HFFc6 (cell line): Measurements from ENCODE around the gene PARD3B. TPM values are rescaled to one million over a fixed set of nuclear protein-coding genes. Genes with fewer than 3 reads are reported as not detected.
A peak's percentile ranks its signal among the peaks of the same experiment; 100 is the strongest.

ENCODE experiments used
- DNase-seq: peaks from one replicate; pipeline ENCODE4 v3.0.0-alpha.2; 2018
- H3K27ac Mint-ChIP-seq: 2 replicates; pipeline ENCODE4 v1.8.0; 2020; ENCODE audit warnings: mild to moderate bottlenecking, mixed read lengths
- H3K27me3 Mint-ChIP-seq: 2 replicates; pipeline ENCODE4 v1.8.0; 2021; ENCODE audit warnings: mild to moderate bottlenecking, moderate library complexity, mixed read lengths; ENCODE audit not compliant: insufficient read depth
- H3K36me3 Mint-ChIP-seq: 2 replicates; pipeline ENCODE4 v1.8.0; 2021; ENCODE audit warnings: low read depth, mixed read lengths
- H3K4me1 Mint-ChIP-seq: 2 replicates; pipeline ENCODE4 v1.8.0; 2020; ENCODE audit warnings: low read depth, mixed read lengths
- H3K4me3 Mint-ChIP-seq: 2 replicates; pipeline ENCODE4 v1.8.0; 2020; ENCODE audit warnings: mild to moderate bottlenecking, moderate library complexity, mixed read lengths
- H3K9me3 Mint-ChIP-seq: 2 replicates; pipeline ENCODE4 v1.8.0; 2020; ENCODE audit warnings: mild to moderate bottlenecking, mixed read lengths
- CTCF ChIP-seq: fragments of 200-600 bp; sonication (generic); IDR thresholded peaks from 2 replicates; pipeline ENCODE4 v1.5.0; 2021; ENCODE audit warnings: antibody characterized with exemption, mild to moderate bottlenecking
- total RNA-seq, 6 experiments: library from RNA; stranded (reverse); fragmentation: NEBNext Ultra II Directional; extraction: Animal tissue kit (Norgen Biotek cat#: 25700); gene quantifications; 2 replicates in 1 of 6; 3 replicates in 5 of 6; pipeline ENCODE4 v1.2.3, GENCODE V29; 2021

PARD3B gene
- total RNA-seq, 6 experiments from 2014 or later = 14.0 to 22.4 (median 15.3) TPM

GRCh38 chr2:204871231-204871953 is 326.1 kb downstream of the PARD3B start:
- TF ChIP-seq CTCF = peak; percentile 69
- Mint-ChIP-seq H3K36me3 (no peaks in the 10 kb centered on the region), H3K9me3 (no peaks in the 10 kb centered on the region), H3K27ac (peak overlapping the region; percentile 46; the same call in 1 of the 2 replicates), H3K27me3 (no peaks in the 10 kb centered on the region), H3K4me1 (peaks cover 29% of the 10 kb centered on the region), H3K4me3 (no peak overlapping the region)
- peak; percentile 46 for DNase-seq

- no peaks in the 10 kb centered on the region for H3K36me3 Mint-ChIP-seq
- no peak for TF ChIP-seq CTCF
- DNase-seq = no peak
- H3K9me3 Mint-ChIP-seq = no peaks in the 10 kb centered on the region
- no peak overlapping the region for H3K4me3 Mint-ChIP-seq
- H3K27ac Mint-ChIP-seq = no peak overlapping the region
- H3K4me1 Mint-ChIP-seq = peaks cover 18% of the 10 kb centered on the region
- H3K27me3 Mint-ChIP-seq = no peaks in the 10 kb centered on the region
Observed at GRCh38 chr2:204876311-204876710, 331.0 kb downstream of the PARD3B start.

- TF ChIP-seq CTCF = no peak
- no peak overlapping the region for H3K27ac Mint-ChIP-seq
- no peaks in the 10 kb centered on the region for H3K27me3 Mint-ChIP-seq
- peaks cover 12% of the 10 kb centered on the region for H3K4me1 Mint-ChIP-seq
- no peaks in the 10 kb centered on the region for H3K36me3 Mint-ChIP-seq
- no peak for DNase-seq
- H3K4me3 Mint-ChIP-seq = no peak overlapping the region
- no peaks in the 10 kb centered on the region for H3K9me3 Mint-ChIP-seq
Observed at GRCh38 chr2:204877691-204878090, 332.4 kb downstream of the PARD3B start.

GRCh38 chr2:204880928-204881327 is 335.7 kb downstream of the PARD3B start:
- Mint-ChIP-seq H3K27me3 (peaks cover 3% of the 10 kb centered on the region; the same call in 1 of the 2 replicates), H3K27ac (no peak overlapping the region), H3K9me3 (no peaks in the 10 kb centered on the region), H3K36me3 (0 out of 2 replicates have a peak, but pooled peaks cover 4% of the 10 kb centered on the region), H3K4me1 (peaks cover 16% of the 10 kb centered on the region), H3K4me3 (no peak overlapping the region)
- TF ChIP-seq CTCF = no peak
- DNase-seq = no peak

- peaks cover 3% of the 10 kb centered on the region; the same call in 1 of the 2 replicates for H3K27me3 Mint-ChIP-seq
- no peaks in the 10 kb centered on the region for H3K9me3 Mint-ChIP-seq
- peaks cover 20% of the 10 kb centered on the region for H3K4me1 Mint-ChIP-seq
- no peak overlapping the region for H3K27ac Mint-ChIP-seq
- no peak overlapping the region for H3K4me3 Mint-ChIP-seq
- no peak for DNase-seq
- H3K36me3 Mint-ChIP-seq = 0 out of 2 replicates have a peak, but pooled peaks cover 4% of the 10 kb centered on the region
- no peak for TF ChIP-seq CTCF
Observed at GRCh38 chr2:204881655-204882054, 336.4 kb downstream of the PARD3B start.
